CD4-positive, alpha-beta T cell treated with Interleukin-6 at 100 ng/mL for 8 hours (primary cell): Measurements from ENCODE around the gene ZNF81.
"Not testable (repeated sequence)": the region's sequence is repeated elsewhere in the genome, so short reads cannot be mapped to it uniquely, and the experiment has no call there.

Experiments
- DNase-seq: peaks from one replicate; pipeline ENCODE4 v3.0.0-alpha.2; 2020; ENCODE audit warnings: mixed read lengths, low spot score

ZNF81 gene

DNA sequence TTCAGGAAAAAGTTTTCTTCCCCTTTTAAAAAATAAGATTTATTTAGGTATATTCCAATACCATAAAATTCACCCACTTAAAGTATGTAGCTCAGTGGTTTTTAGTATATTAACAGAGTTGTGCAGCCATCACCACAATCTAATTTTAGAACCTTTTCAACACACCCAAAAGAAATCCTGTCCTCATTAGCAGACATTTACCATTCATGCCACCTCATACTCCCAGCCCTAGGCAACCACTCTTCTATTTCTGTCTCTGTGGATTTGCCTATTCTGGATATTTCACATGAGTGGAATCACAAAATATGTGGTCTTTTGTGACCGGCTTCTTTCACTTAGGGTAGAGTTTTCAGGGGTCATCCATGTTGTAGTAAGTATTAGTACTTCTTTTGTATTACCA lies 7.4 kb downstream of the ZNF81 start:
- no peak for DNase-seq

DNA sequence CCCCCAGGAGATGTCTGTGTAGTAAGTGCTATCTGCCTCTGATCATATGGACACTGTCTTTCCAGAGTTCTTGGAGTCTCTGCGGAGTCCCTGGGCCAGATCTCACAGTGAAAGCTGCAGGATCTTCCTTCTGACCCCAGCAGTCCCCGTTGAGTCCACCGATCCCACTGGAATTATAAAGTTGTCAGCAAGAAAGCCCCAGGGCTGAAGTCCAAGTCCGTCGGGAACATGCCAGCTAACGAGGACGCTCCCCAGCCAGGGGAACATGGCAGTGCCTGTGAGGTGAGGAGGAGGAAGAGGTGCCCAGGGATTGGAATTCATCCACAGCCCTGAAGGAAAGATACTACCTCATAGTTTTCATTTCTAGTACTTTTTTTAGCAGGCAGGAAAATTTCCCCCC lies 9.3 kb downstream of the ZNF81 start:
- DNase-seq: no peak

DNA sequence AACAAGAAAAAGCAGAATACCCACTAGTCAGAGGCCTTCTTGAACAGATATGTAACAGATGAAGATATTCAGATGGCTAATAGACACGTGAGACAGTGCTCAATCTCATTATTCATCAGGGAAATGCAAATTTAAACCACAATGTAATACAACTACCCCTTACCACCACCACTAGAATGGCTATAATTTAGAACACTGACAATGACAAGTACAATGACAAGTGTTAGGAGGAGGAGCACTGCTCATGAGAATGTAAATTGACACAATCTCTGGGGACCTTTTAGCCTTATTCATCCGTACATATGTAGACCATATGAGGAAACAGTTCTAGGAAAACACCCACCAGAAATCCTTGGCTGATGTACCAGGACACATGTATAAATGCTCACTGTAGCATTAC lies 13.1 kb downstream of the ZNF81 start:
- no peak for DNase-seq

DNA sequence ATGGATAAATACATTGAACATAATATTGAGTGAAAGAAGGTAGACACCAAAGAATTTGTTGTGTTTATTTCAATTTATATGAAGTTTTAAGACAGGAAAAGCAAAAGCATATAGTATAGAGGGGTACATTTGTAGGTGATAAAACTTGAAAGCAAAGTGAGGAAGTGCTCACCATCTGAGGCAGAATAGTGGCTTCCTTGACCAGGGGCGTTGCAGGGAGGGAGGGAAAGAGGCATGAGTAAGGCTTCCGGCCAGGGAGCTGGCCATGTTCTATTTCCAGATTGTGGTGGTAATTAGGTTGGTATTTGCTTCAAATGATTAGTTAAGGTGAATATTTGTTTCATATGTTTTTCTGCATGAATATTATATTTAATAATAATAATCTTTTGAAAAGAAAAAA lies 13.7 kb downstream of the ZNF81 start:
- DNase-seq: not testable (repeated sequence)

DNA sequence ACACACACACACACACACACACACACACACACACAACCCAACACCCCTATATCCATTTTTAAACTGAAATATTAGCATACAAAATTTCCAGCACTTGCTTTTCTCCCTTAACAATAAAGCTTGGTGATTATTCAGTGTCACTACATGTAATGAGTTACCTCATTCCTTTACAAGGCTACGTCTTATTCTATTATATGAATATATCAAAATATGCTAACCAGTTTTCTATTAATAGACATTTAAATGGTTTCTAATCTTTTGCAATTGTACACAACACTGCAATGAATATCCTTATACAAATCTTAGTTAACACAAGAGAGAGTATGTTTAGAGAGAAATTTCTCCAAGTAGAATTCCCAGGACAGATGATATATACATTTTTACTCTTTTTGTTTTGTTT lies 14.2 kb downstream of the ZNF81 start:
- no peak for DNase-seq

DNA sequence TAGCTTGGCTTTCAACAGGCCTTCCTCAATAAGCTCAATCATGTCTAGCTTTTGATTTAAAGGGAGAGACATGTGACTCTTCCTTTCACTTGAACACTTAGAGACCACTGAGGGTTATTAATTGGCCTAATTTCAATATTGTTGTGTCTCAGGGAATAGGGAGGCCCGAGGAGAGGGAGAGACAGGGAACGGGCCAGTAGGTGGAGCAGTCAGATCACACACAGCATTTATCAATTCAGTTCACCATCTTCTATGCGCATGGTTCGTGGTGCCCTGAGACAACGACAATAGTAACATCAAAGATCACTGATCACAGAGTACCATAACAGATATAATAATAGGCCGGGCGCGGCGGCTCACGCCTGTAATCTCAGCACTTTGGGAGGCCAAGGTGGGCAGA lies 17.8 kb downstream of the ZNF81 start:
- peak; percentile 15 for DNase-seq

DNA sequence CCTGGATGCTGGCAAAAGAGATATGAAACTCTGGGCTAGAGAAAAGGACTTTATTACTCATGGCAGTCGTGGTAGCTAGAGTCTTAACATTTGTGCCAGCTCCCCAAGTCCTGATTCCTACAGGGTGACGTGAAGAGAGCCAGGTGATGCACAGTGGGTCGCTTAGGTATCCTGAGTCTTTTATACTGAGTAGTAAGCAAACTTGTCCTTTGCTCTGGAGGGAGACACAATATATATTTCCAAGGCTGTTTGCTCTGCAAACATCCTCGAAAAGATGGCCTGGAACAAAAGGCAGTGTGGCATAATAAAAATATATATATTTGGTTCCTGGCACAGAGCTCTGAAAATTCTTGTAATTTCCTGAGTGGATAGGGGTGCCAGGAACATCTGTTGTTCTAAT lies 23.0 kb downstream of the ZNF81 start:
- no peak for DNase-seq

DNA sequence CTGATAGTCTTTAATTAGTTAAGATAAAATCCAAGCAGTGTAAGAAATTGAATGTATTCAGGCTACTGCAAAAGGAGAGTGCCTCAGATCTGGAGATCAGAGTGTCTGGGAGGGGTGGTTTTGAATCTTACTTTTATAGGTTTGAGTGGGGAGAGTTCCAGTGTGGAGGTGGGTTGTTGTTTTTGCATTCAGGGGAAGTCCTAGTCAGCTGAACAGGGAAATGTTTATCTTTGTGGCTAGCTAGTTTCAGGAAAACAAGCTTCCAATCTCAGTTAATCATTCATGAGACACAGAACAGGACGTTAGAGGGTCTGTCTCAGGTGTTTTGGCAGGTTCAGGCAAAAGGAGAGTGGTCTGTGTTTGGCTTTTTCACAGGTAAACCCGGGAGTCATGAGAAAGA lies 26.0 kb downstream of the ZNF81 start:
- DNase-seq: no peak

DNA sequence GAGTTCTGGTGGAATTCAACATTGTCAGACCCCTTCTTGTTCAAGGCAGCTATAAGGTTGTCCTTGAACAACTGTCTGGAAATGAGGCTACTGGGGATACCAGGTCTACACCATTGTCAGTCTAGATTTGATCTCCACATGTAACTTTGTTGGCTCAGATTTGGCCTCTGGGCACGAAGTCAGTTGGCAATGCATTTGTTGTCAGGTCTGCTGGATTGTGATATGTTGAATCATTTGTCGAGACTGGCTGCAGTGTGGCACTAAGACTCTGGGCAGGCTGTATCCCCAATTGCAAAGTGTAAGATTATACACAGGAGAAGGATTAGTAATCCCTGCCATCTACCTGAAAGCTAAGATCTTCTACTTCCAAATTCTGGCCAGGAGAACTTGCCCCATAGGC lies 26.5 kb downstream of the ZNF81 start:
- no peak for DNase-seq

DNA sequence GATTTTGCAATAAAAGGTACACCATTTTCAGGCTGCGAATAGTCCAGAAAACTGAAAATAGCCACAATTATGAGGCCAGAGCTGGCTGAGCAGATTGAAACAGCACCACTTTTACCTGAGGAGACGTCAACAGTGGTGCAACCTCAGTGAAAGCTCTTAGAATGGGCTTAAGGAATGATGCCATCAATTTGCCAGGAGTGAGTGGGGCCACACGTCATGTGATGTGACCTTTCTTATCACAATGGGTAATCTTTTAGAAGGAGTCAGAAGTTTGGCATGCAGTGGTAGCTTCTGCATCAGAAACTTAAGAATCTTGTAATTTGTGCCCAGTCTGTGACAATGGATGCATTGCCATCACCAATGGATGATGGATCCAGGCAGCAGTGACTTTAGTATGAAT lies 27.6 kb downstream of the ZNF81 start:
- no peak for DNase-seq

DNA sequence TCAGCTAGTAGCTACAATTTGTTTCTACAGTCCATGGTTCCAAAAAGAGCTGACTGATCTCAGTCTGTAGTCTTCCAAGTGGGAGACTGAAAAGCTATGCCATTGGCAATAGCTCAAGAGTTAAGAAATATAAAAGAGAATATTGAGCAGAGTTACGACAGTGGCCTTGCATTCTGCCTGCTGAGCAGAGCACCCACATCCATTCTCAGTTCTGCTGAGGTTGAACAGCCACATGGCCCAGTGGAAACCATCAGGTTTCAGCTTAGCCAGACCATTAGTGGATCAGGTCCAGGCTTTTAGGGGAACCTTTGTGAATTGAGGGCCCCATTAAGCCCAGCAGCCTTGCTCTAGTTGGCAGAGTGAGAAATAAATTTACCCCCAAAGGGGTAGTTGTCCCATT lies 28.1 kb downstream of the ZNF81 start:
- no peak for DNase-seq

DNA sequence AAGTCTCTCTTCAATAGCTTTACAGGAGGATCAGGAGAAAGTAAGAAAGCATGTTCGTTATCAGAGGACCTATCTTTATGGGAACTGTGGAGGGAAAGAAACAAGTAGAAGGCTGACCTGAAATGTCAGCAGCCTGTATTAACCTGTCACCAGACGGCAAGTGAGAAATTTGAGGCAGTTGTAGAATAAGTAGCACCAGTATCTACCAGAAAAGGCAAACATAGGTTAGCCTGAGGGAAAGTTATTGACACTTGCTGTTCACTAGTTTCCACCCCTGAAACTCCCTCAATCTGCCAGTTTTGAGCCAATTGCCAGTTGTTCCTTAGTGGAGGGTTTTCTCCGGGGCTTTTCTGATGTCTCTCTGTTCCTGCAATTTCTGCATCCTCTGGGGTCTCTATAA lies 36.4 kb downstream of the ZNF81 start:
- no peak for DNase-seq

DNA sequence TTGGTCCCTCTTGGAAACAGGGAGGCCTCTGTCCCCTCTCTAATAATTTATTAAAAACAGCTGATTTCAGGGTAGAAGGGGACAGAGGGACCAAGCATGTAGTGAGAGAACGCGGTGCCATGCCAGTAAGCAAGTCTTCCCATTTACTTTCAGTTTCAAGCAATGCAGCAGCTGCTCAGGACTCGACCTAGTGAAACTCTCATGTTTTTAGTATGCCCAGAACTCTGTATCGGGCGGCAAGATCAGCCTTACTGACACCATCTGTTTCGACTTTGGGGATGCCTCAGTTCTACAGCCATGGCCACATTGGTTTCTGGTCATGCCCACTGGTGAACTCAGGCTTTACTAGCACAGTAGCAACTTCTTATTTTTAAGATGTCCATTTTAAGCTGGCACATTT lies 40.6 kb downstream of the ZNF81 start:
- no peak for DNase-seq

DNA sequence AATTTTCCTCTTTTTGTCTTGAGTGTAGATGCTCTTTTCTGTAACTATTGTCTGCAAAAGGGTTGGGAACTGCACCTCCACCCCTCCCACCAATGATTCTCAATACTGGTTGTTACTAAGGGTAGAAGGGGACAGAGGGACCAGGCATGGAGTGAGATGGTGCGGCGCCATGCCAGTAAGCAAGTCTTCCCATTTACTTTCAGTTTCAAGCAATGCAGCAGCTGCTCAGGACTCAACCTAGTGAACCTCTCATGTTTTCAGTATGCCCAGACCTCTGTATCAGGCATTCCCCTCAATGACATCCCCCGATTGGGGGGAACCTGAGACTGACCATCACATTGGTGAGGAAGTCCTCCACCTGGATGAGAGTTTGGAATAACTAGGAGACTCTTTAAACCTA lies 41.5 kb downstream of the ZNF81 start:
- no peak for DNase-seq

DNA sequence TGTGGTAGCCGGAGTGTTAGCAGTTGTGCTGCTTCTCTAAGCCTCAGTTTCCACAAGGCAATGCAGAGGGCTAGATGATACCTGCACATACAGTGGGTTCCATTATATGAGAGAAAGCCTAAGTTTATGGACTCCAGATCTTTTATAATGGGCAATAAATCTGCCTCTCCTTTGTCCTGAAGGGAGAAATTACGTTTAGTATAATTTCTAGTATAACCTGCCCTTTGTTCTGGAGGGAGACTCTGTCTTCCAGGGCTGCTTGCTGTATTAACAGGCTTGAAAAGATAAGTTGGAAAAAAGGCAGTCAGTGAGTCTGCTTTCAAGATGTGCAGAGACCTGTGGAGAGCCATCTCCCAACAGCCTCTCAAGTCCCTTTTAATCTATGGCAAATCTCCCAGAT lies 42.8 kb downstream of the ZNF81 start:
- no peak for DNase-seq

DNA sequence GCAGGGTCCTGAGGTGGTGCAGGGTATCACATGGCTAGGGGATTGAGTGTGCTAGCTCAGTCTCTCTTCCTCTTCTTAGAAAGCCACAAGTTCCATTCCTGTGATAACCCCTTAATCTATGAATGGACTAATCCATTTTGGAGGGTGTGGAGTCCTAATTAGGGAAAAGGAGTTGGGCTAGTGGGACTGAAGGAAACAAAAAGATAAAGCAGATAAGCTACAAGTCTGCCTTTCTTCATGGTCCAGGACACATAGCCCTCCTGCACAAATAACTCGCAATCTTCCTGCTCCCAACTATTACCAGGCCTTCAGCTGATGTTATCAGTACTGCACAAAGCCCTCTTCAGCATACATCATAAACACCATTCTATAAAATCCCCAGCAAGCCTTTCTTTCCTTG lies 44.2 kb downstream of the ZNF81 start:
- DNase-seq: no peak

DNA sequence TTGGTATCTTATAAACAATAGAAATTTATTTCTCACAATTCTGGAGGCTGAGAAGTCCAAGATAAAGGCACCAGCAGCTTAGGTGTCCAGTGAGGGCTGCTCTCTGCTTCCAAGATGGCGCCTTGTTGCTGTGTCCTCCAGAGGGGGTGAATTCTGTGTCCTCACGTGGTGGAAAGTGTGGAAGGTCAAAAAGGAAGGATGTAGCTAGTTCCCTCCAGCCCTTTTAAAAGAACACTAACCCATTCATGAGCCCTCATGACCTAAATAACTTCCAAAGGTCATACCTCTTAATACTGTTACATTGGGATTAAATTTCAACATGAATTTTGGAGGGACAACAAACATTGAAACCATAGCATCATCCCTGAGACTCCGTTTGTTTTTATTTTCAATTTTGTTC lies 48.8 kb downstream of the ZNF81 start:
- DNase-seq: no peak

DNA sequence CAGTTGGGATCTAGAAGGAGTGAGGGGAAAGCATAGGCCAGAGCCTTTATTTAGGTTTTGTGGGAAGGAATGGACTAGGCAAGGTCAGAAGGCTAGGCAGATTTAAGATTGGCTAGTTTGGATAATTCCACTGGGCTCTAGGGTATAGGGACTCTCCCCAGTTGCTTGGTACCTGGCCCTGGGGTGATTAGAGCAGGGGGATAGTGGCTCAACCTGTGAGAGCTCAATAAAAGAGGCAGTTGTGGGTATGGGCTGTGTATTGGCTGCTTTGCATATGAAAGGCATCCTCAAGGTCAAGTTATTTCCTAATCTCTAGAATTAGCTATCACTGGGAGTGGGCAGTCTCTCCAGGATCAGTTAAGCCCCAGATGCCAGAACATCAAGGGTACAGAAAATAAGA lies 61.3 kb downstream of the ZNF81 start:
- DNase-seq: no peak

DNA sequence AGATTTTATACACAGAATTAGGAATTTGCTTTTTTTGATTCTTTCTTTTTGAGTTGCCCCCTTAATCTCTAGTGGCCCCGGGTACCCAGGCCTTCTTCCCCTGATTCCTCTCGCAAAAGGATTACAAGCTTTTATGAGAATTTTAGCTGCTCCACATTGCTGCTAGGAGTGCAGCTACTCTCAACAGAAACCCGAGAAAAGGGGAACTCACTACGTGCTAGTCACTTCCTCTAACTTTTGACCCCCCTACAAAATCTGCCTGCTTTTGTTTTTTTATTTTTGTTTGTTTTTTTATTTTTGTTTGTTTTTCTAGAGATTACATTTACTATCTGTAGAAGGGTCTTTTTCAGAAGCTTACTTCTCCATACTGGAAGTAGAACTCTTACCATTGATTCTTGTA lies 64.1 kb downstream of the ZNF81 start:
- no peak for DNase-seq

DNA sequence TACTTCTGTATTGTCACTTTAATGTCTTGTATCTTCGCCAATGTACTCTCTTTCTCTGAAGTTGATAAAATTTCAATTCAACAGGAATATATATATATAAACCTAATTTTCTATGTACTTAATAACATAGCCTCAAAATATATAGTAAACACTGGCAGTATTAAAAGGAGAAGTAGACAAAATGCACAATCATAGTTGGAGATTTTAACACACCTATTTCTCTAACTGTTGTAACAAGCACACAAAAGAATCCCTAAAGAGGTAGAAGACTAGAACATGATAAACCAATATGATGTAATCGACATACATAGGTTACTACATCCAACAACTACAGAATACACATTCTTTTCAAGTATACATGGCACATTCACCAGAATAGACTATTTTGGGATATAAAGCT lies 65.5 kb downstream of the ZNF81 start:
- no peak for DNase-seq

DNA sequence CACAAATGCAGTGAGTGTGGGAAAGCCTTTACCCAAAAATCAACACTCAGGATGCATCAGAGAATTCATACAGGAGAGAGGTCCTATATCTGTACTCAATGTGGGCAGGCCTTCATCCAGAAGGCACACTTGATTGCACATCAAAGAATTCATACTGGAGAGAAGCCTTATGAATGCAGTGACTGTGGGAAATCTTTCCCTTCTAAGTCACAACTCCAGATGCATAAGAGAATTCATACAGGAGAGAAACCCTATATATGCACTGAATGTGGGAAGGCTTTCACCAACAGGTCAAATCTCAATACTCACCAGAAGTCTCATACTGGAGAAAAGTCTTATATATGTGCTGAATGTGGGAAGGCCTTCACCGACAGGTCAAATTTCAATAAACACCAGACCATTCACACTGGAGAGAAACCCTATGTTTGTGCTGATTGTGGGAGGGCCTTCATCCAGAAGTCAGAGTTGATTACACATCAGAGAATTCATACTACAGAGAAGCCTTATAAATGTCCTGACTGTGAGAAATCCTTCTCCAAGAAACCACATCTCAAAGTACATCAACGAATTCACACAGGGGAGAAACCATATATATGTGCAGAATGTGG lies 79.3 kb downstream of the ZNF81 start:
- no peak for DNase-seq

DNA sequence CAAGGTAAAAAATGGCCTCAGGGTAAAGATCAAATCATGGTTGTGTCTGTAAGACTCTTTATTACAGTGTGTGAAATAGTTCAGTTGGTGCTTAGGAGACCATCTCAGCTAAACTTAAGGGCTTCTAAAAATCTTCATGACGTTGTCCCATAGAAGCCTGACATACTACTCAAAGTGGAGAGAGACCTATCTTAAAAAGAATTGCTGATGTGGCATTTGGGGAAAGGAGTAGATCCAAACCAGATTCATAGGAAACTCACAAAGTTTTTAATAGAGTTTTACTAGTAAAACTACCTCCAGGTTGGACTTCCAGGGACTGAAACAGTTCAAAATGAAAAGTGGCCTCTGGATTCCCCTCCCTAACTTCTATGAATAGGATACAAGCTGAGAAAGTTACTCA lies 81.6 kb downstream of the ZNF81 start:
- DNase-seq: no peak

DNA sequence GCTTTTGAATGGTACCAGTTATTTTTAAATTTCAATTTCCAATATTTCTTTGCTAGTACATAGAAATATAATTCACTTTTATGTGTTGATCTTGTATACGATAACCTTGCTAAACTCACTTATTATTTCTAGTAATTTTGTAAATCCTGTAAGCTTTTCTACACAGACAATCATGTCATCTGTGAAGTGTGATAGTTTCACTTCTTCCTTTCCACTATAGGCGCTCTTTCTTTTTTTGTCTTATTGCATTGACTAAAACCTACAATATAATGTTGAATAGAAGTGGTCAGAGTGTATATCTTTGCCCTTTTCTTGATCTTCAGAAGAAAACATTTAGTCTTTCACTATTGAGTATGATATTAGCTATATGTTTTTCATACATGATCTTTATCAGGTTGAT lies 90.5 kb downstream of the ZNF81 start:
- DNase-seq: no peak

DNA sequence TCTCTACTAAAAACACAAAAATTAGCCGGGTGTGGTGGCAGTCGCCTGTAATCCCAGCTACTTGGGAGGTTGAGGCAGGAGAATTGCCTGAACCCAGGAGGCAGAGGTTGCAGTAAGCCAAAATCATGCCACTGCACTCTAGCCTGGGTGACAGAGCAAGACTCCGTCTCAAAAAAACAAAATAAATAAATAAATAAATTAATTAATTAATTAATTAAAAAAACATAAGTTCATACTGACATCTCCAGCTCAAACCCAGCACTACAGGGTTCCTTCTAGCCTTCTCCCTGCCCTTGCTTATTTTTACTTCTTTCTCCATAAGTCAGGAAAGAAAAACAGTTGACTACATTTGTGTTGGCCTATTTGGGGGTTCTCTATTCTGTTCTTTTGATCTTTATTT lies 95.3 kb downstream of the ZNF81 start:
- DNase-seq: not testable (repeated sequence)

DNA sequence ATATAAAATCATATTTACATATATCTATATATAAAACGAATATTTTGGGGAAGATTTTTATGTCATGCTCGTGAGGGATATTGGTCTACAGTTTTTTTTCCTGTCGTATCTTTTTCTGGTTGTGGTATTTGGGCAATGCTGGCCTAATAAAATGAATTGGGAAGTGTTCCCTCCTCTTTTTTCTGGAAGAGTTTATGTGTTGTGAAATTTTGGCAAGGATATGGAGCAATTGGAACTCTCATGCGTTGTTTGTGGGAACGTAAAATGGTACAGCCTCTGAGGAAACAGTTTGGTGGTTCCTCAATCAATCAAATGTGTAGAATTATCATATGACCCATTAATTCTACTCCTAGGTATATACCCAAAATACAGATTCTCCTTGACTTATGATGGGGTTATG lies 97.2 kb downstream of the ZNF81 start:
- no peak for DNase-seq
